ENCODE data around the gene DRC1.

DNA sequence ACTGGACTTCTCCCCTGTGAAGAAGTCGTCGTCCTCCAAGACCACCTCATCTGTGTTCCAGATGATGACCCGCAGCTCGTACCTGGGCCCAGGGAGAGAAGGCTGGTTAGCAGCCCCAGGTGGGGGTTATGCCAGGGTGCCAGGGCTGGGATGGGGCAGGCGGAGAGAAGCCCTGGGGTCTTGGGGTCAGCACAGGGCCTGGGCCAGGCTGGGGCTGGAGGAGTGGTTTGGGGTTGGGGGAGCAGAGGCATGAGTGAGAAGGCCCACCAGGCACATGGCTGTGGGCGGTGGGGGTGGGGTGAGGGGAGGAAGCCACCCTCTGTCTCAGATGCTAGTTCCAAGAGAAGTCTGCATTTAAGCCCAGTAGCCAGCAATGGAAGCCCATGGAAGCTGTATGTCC, 60.4 kb downstream of the DRC1 start:
- TF ChIP-seq POLR2A (IDR thresholded peaks at IDR 0.05; ENCODE audit: low read depth, low read length) (no peak), POLR2AphosphoS5 (IDR thresholded peaks at IDR 0.05; ENCODE audit: low read depth, low read length) (no peak), TAF1 (IDR thresholded peaks at IDR 0.05; ENCODE audit: low read depth, low read length) (no peak), PAX5 (IDR thresholded peaks at IDR 0.05; ENCODE audit: insufficient read depth, low read length, severe bottlenecking) (no peak)
